ENCODE measurements around the gene BICC1. TPM values are rescaled to one million over a fixed set of nuclear protein-coding genes. Genes with fewer than 3 reads are reported as not detected.

BICC1 gene
- total and polyA plus RNA-seq, 2 donors (not counting 1 experiment from before 2014, with no cell fraction given): not detected

- Histone ChIP-seq H3K4me2 (replicated peaks; ENCODE audit: low read depth, low read length, poor library complexity, severe bottlenecking) (no peak overlapping the region), H2AFZ (ENCODE audit: insufficient read depth, low read depth, low read length, poor library complexity, severe bottlenecking) (no peak overlapping the region), H3K79me2 (ENCODE audit: control insufficient read depth, insufficient read depth, low read length) (no peaks in the 10 kb centered on the region), H3K9ac (ENCODE audit: low read length) (no peak overlapping the region), H3K36me3 (replicated peaks in 1 of 2; ENCODE audit: control extremely low read depth in 1 of 2, control insufficient read depth in 1 of 2, extremely low read depth in 1 of 2, insufficient read depth in 2 of 2, low read length in 1 of 2) (no peaks in the 10 kb centered on the region), H3K9me3 (ENCODE audit: control extremely low read depth in 1 of 3, control insufficient read depth in 2 of 3, insufficient read depth in 1 of 3, low read length in 2 of 3) (no peaks in the 10 kb centered on the region), H3K27ac (ENCODE audit: low read length in 2 of 2) (no peak overlapping the region), H4K20me1 (ENCODE audit: control insufficient read depth, insufficient read depth, low read length, poor library complexity, severe bottlenecking) (no peaks in the 10 kb centered on the region), H3K4me3 (ENCODE audit: control extremely low read depth in 1 of 5, extremely low read depth in 1 of 5, insufficient read depth in 1 of 5, low read depth in 2 of 5, low read length in 4 of 5) (no peak overlapping the region), H3K27me3 (replicated peaks in 1 of 4; ENCODE audit: control extremely low read depth in 1 of 4, control insufficient read depth in 3 of 4, insufficient read depth in 4 of 4, low read length in 3 of 4) (no peaks in the 10 kb centered on the region), H3K4me1 (ENCODE audit: control insufficient read depth in 2 of 2, insufficient read depth in 2 of 2, low read length in 2 of 2) (no peaks in the 10 kb centered on the region)
- no peak overlapping the region for H3K4me3 Mint-ChIP-seq
- TF ChIP-seq CTCF (IDR thresholded peaks at IDR 0.05): no peak
- no peak for TF ChIP-seq EZH2 (IDR thresholded peaks at IDR 0.05; ENCODE audit: borderline replicate concordance, insufficient read depth, low read depth, low read length, poor library complexity, severe bottlenecking)
- ATAC-seq (ENCODE audit: low read depth) (no peak), DNase-seq (no peak)
- no peak overlapping the region for H3K27ac Mint-ChIP-seq
- POLR2A ChIA-PET: no interaction called here
- WGBS (ENCODE audit: insufficient coverage): 86% methylated on average over 2 of the region's 2 CpGs
- H3K9me3 Mint-ChIP-seq (ENCODE audit: insufficient read depth): no peaks in the 10 kb centered on the region
- H3K4me1 Mint-ChIP-seq: no peaks in the 10 kb centered on the region
- CTCF ChIA-PET: no interaction called here
- H3K27me3 Mint-ChIP-seq: no peaks in the 10 kb centered on the region
- intact Hi-C loops (cut with micrococcal nuclease): no loop called here
Observed at GRCh38 chr10:58714409-58714808, 201.7 kb downstream of the BICC1 start.

DNA sequence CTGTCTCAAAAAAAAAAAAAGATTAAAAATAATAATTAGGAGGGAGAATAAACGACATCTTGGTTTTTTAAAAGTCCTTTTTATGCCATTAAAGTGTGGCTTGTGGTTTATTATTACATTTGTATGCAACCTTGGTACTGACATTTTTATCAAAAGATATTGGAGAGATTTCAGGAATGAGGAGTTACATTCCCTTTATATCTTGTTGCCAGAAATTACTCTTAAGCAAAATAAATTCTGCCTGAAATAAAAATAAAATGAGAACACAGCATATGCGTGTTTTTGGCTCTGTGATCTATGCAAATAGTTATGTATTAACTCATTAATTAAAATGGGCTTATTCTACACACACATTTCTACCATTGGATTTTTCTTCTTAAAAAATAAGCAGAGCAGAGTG is 202.4 kb downstream of the BICC1 start:
- Histone ChIP-seq H2AFZ (ENCODE audit: insufficient read depth, low read depth, low read length, poor library complexity, severe bottlenecking) (no peak overlapping the region), H3K9ac (ENCODE audit: low read length) (no peak overlapping the region), H3K36me3 (replicated peaks in 1 of 2; ENCODE audit: control extremely low read depth in 1 of 2, control insufficient read depth in 1 of 2, extremely low read depth in 1 of 2, insufficient read depth in 2 of 2, low read length in 1 of 2) (no peaks in the 10 kb centered on the region), H3K79me2 (ENCODE audit: control insufficient read depth, insufficient read depth, low read length) (no peaks in the 10 kb centered on the region), H3K27ac (ENCODE audit: low read length in 2 of 2) (no peak overlapping the region), H4K20me1 (ENCODE audit: control insufficient read depth, insufficient read depth, low read length, poor library complexity, severe bottlenecking) (no peaks in the 10 kb centered on the region), H3K4me1 (ENCODE audit: control insufficient read depth in 2 of 2, insufficient read depth in 2 of 2, low read length in 2 of 2) (no peaks in the 10 kb centered on the region), H3K4me2 (replicated peaks; ENCODE audit: low read depth, low read length, poor library complexity, severe bottlenecking) (no peak overlapping the region), H3K27me3 (replicated peaks in 1 of 4; ENCODE audit: control extremely low read depth in 1 of 4, control insufficient read depth in 3 of 4, insufficient read depth in 4 of 4, low read length in 3 of 4) (no peaks in the 10 kb centered on the region), H3K9me3 (ENCODE audit: control extremely low read depth in 1 of 3, control insufficient read depth in 2 of 3, insufficient read depth in 1 of 3, low read length in 2 of 3) (no peaks in the 10 kb centered on the region), H3K4me3 (ENCODE audit: control extremely low read depth in 1 of 5, extremely low read depth in 1 of 5, insufficient read depth in 1 of 5, low read depth in 2 of 5, low read length in 4 of 5) (no peak overlapping the region)
- no peak overlapping the region for H3K27ac Mint-ChIP-seq
- no peaks in the 10 kb centered on the region for H3K27me3 Mint-ChIP-seq
- H3K4me1 Mint-ChIP-seq: no peaks in the 10 kb centered on the region
- H3K9me3 Mint-ChIP-seq (ENCODE audit: insufficient read depth): no peaks in the 10 kb centered on the region
- TF ChIP-seq CTCF (IDR thresholded peaks at IDR 0.05): no peak
- TF ChIP-seq EZH2 (IDR thresholded peaks at IDR 0.05; ENCODE audit: borderline replicate concordance, insufficient read depth, low read depth, low read length, poor library complexity, severe bottlenecking): no peak
- ATAC-seq (ENCODE audit: low read depth) (no peak), DNase-seq (no peak)
- intact Hi-C loops (cut with micrococcal nuclease): no loop called here
- ChIA-PET CTCF (no interaction called here), POLR2A (no interaction called here)
- WGBS (ENCODE audit: insufficient coverage): no CpG with 5 or more reads among the region's 2 CpGs
- no peak overlapping the region for H3K4me3 Mint-ChIP-seq

Measured in B cell (primary cell).